ENCODE results near the gene TSSC4.

Gene TSSC4

GRCh38 chr11:2397005-2397404, 3.5 kb upstream of the TSSC4 start:
- peak overlapping the region; percentile 99 for H3K27ac ChIP-seq
- CTCF ChIA-PET, result interaction anchor here (0.8 kb wide), 1 partner anchor 493 kb away, joined by 3 read pairs; no protein-coding TSS in a partner anchor
- TF ChIP-seq CTCF (conservative IDR thresholded peaks at IDR 0.05; ENCODE audit: low read depth), result no peak
- DNase-seq (ENCODE audit: low spot score), result no peak
- POLR2A ChIA-PET (ENCODE audit: low non-redundant PET), result no interaction called here

- CTCF ChIA-PET, result interaction anchor here (0.5 to 6.3 kb wide), 5 partner anchors 9 to 120 kb away, joined by 3 to 50 read pairs (median 3); no protein-coding TSS in a partner anchor
- DNase-seq (ENCODE audit: low spot score), result no peak
- POLR2A ChIA-PET (ENCODE audit: low non-redundant PET), result no interaction called here
- TF ChIP-seq CTCF (conservative IDR thresholded peaks at IDR 0.05; ENCODE audit: low read depth), result no peak
- H3K27ac ChIP-seq, result peak overlapping the region; percentile 94
Observed at GRCh38 chr11:2398664-2399355, 1.7 kb upstream of the TSSC4 start.

GRCh38 chr11:2399488-2400068, 972 bp upstream of the TSSC4 start:
- TF ChIP-seq CTCF (conservative IDR thresholded peaks at IDR 0.05; ENCODE audit: low read depth), result no peak
- ChIA-PET POLR2A (ENCODE audit: low non-redundant PET) (no interaction called here), CTCF (interaction anchor here (0.5 to 6.3 kb wide), 9 partner anchors 9 to 1895 kb away, joined by 3 to 50 read pairs (median 3); no protein-coding TSS in a partner anchor)
- no peak for DNase-seq (ENCODE audit: low spot score)
- H3K27ac ChIP-seq, result peak overlapping the region; percentile 94

GRCh38 chr11:2400762-2401435, 349 bp downstream of the TSSC4 start:
- DNase-seq (ENCODE audit: low spot score), result no peak
- no peak for TF ChIP-seq CTCF (conservative IDR thresholded peaks at IDR 0.05; ENCODE audit: low read depth)
- peak overlapping the region; percentile 94 for H3K27ac ChIP-seq
- ChIA-PET CTCF (interaction anchor here (0.6 to 6.3 kb wide), 8 partner anchors 15 to 1008 kb away, joined by 3 to 50 read pairs (median 3); no protein-coding TSS in a partner anchor), POLR2A (ENCODE audit: low non-redundant PET) (interaction anchor here (0.6 kb wide), 2 partner anchors 17 to 58 kb away, joined by 3 to 6 read pairs; no protein-coding TSS in a partner anchor)

GRCh38 chr11:2401436-2401984, 960 bp downstream of the TSSC4 start:
- H3K27ac ChIP-seq, result peak overlapping the region; percentile 94
- POLR2A ChIA-PET (ENCODE audit: low non-redundant PET), result no interaction called here
- no peak for TF ChIP-seq CTCF (conservative IDR thresholded peaks at IDR 0.05; ENCODE audit: low read depth)
- DNase-seq (ENCODE audit: low spot score), result no peak
- CTCF ChIA-PET, result interaction anchor here (1.3 to 6.3 kb wide), 2 partner anchors 18 to 96 kb away, joined by 4 to 50 read pairs; no protein-coding TSS in a partner anchor

GRCh38 chr11:2402106-2402505, 1.6 kb downstream of the TSSC4 start:
- peak overlapping the region; percentile 94; the same call in 1 of the 2 replicates for H3K27ac ChIP-seq
- CTCF ChIA-PET, result interaction anchor here (1.3 to 6.3 kb wide), 2 partner anchors 18 to 96 kb away, joined by 4 to 50 read pairs; no protein-coding TSS in a partner anchor
- POLR2A ChIA-PET (ENCODE audit: low non-redundant PET), result no interaction called here
- TF ChIP-seq CTCF (conservative IDR thresholded peaks at IDR 0.05; ENCODE audit: low read depth), result no peak
- DNase-seq (ENCODE audit: low spot score), result no peak

Data from RWPE1 (cell line).